Measurements from ENCODE around the gene LCNL1.

GRCh38 chr9:136955202-136955942, 27.4 kb upstream of the LCNL1 start:
- TF ChIP-seq CTCF (IDR thresholded peaks at IDR 0.05) (no peak), EP300 (IDR thresholded peaks at IDR 0.05) (no peak)

Measured in upper lobe of left lung (tissue), 4 donors.